ELR (cell line): ENCODE data around the gene SLC6A6.
A peak's percentile ranks its signal among the peaks of the same experiment; 100 is the strongest.

Experiments used
- DNase-seq: peaks from one replicate; pipeline ENCODE4 v3.0.0-alpha.2; 2015; ENCODE audit warnings: low read depth

Gene SLC6A6

DNA sequence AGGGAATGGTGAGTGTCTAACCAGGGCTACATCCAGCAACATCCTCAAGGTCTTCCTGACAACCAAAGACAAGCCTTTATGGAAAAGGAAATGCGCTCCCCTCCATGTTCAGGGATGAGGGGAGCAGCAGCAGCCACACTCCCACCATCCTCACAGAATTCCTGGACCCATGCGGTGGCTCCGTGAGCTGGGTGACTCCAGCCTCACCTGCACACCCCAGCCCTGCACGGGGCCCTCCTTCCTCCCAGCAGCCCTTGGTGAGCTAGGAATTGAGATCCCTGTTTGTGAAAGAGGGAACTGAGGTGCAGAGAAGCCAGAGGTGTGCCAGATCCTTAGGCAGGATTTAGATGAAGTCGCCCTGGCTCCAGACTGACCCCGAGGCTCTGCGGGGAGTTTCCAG lies 85.4 kb downstream of the SLC6A6 start:
- DNase-seq = no peak

DNA sequence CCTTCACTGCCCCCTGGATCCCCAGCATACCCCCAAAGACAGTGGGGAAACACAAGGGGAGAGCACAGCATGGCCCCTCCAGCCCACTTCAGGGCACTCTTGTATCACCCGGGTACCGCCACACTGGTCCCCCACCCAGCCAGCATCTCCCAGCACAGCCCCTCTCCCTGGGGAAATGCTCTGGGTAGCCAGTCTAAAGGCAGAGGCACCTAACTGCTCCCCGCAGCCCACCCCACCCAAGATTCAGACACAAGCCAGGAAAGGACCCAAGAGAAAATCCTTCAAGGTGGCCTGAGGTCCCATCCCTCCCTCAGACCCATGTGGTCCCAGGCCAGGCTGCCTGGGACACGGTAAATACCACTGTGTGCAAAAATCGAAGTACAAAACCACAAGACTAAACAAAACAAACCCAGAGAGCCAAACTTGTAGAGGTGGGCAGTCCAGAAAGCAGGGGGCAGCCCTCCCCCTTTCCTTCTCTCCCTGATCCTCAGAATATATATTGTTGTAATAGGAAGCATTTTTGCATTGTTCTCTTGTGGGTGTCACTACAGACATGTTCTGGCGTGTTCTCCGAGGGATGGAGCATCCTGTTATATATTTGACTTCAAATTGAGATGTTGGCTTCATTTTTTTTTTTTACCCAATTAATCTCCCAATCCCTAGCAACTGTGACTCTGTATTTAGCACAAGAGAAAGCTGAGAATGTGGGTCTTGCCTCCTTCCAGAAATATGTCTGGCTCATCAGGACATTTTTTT lies 86.1 kb downstream of the SLC6A6 start:
- no peak for DNase-seq

DNA sequence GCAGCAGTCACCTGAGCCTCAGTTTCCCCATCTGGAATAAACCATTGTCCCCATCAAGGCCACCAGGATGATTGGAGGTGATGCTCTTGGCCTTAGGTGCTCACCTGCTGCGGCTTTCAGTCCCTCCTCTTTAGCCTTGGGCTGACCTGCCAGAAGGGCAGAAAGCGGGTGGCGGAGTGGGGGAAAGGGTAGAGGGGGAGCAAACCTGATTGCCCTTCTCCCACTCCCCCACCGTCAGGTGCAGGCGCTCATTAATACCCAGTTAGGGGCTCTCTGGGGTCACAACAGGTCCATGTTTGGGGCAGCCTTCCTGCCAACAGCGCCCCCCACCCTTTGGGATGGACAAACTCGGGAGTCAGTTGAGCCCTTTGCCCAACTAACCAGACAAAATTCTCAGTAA lies 87.2 kb downstream of the SLC6A6 start:
- no peak for DNase-seq

DNA sequence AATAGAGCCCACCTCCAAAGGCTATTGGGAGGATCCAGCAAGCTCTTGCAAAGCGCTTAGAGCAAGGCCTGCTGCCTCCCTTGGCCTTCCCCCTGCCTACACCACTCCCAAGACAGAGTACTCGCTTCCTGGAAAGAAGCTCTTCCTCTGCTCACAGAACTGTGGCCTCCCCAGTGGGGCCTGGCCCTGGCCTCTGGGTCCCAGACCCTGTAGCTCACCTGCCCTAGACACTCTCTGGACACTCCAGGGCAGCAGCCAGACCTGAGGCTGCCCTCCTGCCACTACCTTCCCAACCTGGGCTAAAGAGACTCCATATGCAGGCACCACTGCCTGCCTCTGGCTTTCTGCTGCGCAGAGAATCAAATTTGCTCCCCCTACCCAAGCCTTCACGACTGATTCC lies 87.8 kb downstream of the SLC6A6 start:
- DNase-seq = no peak

DNA sequence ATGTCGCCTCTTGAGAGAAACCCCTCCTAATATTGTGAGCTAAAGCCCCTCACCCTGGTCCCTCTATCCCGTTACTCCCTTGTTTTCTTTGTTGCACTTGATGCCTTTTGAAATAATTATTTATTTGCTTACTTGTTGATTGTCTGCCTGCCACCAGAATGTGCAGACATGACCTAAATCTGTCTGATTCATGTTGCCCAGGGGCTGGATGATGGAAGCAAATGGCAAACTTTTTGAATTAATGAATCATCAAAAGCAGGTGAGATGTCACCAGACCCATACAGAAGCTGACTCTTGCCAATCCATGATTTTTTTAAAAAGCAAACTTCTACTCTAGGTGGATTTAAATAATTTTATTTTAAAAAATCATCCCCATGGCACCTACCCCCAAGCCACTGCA lies 88.4 kb downstream of the SLC6A6 start:
- DNase-seq = peak; percentile 13

DNA sequence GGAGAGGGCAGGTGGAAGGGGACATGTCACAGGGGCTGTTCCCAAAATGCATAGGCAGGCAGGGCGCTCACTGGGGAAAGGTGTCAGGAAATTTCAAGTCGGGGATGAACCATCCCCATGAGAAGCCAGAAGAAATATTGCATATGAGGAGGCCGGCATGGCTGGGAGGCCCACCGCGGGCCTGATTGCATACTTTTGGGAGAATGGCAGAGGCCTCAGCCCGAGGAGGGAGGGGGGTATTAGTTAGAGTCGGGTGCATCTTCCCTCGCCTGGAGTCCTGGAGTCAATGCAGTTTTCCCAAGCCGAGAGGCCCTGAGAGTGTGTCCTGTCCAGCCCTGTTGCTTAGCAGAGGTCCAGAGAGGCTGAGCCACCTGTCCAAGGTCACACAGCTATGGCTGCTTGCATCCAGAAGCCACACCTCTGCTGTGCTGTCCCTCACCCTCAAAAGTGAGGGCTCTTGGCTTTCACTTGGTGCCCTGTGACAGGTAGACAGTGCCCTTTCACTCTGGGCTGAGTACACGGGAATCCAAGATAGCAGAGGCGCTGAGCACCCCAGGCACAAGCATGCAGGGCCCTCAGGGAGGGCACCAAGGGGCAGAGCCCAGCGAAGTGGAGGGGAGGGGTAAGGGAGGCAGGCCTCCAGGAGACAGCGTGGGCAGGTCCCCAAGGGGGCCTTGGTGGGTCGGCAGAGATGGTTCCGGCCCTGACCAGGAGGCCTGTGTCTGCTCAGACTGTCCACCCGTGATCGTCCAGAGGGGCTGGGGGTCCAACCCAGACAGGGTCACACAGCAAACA lies 89.2 kb downstream of the SLC6A6 start:
- no peak for DNase-seq

DNA sequence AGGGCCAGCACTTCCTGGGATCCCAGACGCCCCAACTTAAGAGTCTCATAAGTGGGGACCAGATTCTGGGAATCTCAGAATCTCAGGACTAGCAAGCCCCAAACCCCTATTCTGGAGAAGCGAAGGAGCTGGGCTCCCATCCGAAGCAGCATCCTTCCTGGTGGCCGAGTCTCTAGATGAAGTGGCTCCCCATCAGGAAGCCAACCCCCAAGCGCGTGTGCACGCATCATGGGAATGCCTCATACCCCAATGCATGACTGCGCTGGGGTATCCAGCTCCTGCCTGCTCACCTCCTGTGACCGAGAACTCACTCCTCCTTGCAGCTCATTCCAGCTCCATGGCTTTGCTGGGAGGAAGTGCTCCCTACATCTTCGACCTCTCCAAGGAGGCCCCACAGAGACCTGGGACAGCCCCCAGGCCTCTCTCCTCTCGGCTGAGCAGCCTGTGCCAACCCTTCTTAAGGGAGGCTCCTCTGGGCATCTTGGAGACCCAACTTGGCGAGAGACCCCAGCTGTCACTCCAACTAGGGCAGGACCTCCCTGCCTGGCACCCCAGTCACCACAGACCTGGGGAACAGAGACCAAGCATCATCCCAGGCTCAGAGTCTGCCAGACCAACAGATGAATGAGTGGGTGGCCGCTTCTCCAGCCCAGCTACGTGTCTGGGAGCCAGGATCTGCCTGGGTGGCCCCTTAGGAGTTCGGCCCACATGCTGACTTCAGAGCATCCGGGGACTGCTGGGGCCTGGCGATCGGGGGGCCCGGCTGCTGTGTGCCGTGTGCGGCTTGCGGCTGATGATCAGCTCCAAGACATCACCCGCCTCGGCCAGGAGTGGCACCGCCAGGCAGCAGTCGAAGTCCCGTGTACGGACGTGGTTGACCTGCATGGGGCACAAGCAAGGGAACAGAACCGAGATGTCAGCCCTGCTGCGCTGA lies 90.8 kb downstream of the SLC6A6 start:
- no peak for DNase-seq

DNA sequence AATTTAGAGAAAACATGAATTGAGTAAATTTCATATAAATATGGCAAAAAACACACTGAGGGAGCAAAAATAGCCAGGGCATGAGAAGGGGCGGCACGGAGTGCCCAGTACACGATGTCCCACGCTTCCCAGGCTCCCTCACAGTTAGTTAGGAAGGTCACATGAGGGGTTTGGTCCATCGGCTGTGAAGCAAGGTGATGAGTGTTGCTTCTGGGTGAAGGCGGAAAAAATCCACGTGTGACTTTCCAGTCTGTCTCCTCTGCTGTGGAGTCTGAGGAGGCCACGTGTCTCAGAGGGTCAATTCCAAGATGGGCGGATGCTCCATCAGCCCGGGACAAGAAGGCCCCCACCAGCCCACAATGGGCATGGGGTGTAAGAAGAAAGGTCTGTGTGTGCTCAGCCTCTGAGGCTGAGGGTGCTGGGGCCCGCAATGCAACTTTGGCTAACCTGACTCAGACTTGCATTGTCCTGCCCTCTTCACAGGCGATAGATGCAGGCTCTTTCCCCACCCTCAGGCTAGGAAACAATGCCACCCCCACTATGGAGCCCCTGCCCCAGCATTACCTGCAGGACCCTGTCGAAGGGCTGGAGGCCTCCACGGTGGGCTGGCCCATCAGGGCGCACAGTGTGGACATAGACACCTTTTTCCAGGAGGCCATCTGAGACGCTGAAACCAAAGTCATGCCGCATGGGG lies 92.0 kb downstream of the SLC6A6 start:
- no peak for DNase-seq

DNA sequence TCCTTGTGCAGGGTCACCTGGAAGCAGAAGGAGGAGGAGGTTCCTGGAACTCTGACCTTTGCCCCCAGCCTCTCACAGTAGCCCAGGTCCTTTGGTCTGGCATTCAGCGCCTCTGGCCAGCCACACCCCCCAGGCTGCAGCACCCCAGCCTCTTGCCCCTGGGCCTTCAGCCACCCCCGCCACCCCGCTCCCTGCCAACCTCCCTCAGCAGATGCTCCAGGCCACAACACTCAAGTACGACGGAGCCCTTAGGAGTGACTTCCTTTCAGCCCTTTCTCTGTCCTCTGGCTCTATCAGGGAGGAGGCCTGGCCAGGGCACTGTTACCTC lies 92.5 kb downstream of the SLC6A6 start:
- no peak for DNase-seq

DNA sequence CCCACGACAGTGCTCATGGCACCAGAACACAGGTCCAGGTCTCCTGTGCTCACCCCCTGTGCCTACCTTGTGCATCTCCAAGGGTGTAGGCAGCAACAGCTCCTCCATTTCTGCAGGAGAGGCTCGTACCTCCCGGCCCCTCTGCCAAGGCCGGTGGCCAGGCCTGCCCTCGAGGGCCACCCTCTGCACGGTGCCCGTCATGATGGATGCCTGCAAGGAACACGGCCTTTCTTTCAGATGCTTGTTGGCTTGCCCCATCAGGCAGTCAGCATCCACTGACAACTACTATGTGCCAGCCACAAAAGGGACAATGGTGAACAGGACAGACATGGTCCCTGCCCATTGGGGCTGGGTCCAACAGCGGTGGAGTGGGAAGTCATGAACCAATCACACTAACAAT lies 93.9 kb downstream of the SLC6A6 start:
- no peak for DNase-seq

DNA sequence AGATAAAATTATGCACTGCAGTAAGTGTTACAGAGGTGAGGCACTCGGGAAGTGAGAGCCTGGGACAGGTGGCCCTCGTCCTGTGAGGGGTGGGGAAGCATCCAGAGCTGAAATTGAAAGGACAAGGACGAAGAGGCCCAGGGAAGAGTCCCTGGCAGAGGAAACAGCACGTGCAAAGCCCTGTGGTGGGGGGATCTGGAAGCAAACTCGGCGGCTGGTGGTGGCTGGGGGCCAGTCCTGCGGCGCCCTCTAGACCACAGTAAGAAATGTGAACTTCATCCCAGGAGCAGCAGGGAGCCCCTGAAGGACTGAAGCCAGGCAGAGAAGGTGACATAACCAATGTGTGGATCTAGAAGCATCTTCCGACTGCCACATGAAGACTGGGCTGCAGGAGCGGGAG lies 94.9 kb downstream of the SLC6A6 start:
- DNase-seq = no peak

DNA sequence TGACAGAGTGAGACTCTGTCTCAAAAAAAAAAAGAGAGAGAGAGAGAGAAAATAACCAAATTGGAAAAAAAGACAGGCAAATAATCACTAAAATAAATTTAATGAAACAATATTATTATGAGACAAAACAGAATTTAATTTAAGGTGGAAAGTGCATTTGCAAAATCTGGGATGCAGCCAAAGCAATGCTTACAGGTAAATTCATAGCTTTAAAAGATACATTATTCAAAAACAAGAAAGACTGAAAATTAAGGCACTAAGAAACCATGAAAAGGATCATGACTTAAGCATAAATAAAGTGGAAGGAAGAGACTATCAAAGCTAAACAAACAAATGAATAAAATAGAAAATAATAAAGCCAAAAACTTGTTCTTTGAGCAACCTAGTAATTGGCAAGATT lies 100.1 kb downstream of the SLC6A6 start:
- no peak for DNase-seq

DNA sequence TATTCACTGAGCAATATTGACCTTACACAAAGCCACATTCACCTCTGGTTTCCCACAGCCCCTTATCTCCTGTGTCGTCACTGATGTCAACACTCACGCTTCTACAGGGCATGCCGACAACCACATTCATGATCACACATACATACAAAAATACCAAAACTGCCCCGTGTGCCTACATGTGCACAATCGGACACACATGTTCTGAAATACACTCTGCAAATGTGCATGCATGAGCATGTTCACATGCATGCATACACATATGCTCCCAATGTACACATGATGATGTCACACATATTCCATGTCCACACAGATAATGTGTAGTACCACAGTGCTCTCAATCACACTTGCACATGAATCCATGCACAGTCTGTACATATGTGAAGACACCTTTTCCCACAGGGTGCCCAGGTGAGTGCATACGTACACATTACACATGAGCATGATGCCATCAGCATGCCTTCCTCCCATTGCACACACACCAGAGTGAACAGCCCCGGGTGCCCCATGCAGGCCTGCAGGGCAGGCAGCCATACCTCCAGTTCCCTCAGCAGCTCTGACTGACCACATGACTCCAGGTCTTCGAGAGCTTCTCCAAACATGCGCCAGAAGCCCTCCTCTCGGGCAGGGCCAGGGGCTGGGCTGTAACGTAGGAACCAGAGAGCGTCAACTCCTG lies 100.8 kb downstream of the SLC6A6 start:
- DNase-seq = no peak

DNA sequence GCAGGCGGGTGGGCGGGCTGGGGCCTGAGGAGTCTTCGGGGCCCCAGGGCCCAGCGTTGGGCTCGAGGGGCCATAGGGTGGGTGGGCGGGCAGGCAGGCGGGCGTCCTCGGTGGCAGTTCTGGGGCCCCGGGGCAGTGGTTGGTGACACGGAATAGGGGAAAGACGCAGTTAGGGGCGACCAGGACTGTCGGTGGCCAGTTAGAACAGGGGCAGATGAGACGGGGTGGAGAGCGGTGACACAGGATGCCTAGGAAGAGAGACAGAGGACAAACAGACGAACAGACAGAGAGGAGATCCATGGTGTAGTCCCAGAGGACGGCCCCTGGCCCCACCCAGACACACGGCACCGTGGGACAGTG lies 101.3 kb downstream of the SLC6A6 start:
- DNase-seq = no peak

DNA sequence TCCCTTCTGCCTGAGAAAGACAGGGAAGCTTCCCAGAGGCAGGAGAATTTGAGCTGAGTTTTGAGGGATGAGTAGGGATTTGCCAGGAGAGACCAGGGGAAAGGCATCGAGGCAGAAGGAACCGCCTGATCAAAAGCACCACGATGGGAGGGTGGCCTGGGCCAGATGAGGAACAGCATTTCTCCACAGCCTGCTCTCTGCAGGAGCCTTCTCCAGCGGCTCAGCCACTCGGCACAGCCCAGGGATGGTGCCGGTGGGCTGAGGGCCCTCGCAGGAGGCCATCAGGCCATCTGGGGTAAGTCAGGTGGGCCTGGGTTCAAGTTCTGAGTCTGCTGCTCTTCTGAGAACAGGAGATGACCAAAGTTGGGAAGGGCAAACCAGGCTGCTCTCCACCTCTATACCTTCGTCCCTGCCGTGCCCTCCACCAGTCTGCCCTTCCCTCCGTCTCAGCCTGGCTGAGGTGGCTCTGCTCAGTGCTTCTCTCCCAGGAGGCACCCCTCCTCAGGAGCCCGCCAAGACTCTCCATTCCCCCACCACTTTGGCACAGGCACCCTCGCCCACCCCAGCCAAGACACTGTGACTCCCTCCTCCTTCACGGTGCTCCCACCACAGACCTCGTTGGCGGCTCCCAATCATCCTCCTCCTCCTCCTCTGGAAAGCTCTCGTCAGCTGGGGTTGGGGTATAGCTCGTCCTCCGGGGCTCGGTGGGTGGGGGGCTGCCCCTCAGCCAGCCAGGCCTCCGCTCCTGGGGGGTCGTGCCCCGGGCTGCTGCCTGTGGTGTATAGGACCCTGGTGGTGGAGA lies 102.8 kb downstream of the SLC6A6 start:
- no peak for DNase-seq

DNA sequence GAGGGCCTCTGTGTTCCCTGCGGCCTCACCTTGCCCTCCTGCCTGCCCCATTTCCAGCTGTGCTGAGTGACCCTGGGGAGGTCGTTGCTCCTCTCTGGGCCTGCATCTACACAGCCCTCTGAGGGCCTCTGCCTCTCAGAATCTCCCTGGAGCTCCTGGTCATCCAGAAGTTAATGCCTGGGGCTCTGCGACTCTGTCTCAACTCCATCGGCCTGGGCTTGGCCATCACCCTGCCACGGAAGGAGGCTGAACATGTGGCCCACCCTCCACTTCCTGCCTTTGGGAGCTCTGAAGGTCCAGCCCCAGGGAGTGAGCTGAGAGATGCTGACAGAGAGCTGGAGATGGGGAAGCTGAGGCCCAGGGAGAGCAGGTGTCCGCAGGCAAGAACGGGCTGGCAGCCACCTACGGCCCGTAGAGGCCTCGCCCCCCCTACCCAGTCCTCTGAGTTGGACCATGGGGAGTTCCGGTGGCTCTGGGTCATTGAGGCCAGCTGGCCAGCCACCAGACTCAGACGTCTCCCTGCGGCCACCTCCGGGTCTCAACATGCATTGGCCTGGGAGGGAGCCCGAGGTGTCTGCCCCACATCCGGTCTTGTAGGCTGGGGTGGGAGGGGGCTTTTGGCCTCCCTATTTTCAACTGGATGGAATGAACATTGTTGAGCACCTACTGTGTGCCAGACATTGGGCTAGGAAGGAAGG lies 103.5 kb downstream of the SLC6A6 start:
- no peak for DNase-seq

DNA sequence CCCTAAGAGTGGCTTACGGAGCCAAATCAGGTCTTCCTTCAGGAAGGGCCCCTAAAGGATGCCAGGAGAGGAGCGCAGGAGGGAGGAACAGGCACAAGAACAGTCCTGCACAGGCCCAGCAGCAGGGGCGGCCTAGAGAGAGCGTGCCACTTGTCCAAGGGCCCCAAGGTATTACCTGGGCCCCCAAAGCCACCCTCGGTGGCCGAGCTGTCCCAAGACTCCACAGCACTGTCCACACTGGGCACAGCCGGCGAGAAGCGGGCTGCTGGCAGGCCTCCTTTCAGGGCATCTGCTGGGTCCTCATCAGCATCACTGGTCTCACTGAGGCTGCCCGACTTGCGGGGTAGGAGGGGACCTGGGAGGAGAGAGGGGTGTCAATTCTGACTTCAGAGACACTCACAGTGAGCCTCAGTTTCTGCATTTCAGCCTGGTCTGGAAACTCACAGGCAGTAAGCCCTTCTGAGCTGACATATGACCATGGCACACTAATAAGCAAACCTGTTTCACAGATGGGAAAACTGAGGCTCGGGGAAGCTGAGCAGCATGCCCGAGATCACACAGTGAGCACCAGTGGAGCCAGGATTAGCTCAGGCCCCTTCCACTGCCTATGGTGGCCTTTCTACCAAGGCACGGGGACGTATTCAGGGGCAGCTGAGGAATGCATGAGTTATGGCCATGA lies 104.4 kb downstream of the SLC6A6 start:
- DNase-seq = no peak

DNA sequence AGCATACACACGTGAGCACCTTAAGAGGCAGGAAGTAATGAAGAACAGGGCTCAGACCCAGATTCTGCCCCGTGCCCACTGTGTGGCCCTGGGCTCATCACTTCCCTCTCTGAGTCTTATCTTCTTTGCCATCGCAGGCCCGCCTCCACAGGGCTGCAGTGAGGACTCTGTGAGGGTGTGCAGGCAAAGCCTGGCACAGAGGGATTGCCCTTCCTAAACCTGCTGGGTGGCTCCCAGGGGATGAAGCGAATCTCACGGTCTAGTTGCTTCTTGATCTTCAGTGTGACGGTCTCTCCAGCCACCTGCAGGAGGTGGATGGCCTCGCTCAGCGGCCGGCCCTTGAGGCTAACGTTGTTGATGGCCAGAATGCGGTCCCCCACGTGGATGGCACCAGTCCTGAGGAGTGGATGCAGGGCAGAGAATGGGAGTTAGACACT lies 104.9 kb downstream of the SLC6A6 start:
- no peak for DNase-seq

DNA sequence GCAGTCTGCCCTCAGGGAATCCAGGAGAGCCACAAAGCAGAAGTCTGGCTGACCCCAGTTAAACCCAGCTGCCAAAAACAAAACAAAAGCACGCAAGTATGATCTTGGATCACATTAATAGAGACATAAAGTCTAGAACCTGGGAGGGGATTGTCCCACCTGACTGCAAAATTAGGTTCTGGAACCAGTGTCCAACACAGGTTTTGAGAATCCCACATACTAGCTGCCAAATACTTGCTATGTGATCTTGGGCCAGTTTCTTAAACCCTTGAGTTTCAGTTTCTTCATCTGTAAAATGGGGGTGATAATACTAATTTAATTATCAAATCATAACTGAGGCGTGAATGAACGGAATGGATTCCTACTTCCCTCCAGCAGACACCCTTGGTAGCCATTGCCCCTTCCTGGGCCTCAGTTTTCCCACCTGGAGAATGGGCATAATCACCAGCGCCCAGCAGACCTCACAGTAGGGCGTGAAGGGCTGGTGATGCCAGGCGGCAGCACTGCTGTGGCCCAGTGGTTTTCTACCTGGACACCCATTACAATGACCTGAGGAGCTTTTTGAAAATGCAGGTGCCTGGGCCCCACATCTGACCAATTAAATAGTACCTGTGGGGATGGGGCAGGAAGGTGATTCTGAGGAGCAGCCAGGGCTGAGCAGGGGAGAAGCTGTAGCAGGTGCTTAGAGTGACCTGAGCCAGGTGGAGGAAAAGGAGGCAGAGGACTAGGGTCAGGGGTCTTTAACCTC lies 105.5 kb downstream of the SLC6A6 start:
- no peak for DNase-seq
